SHP77 (cell line): ENCODE results near the gene ULK4.

Experiments used
- DNase-seq, 2 experiments: peaks; one replicate each; lab custom pipeline; 2025; lab: John Stamatoyannopoulos, UW

ULK4 gene

GRCh38 chr3:41220906-41221677 is 740.8 kb downstream of the ULK4 start:
- DNase-seq, result no peak

- DNase-seq, result no peak
These were observed 742.5 kb downstream of the ULK4 start for GRCh38 chr3:41219424-41219823.

- DNase-seq, result no peak
These were observed 744.9 kb downstream of the ULK4 start for GRCh38 chr3:41216993-41217392.

- no peak for DNase-seq
These were observed 745.5 kb downstream of the ULK4 start for GRCh38 chr3:41216422-41216821.

GRCh38 chr3:41213588-41213987 is 748.3 kb downstream of the ULK4 start:
- DNase-seq, result no peak

GRCh38 chr3:41212088-41212487 is 749.8 kb downstream of the ULK4 start:
- DNase-seq, result no peak

- DNase-seq, result no peak
These were observed 750.9 kb downstream of the ULK4 start for GRCh38 chr3:41210966-41211365.

GRCh38 chr3:41209646-41210045 is 752.3 kb downstream of the ULK4 start:
- DNase-seq, result no peak

GRCh38 chr3:41208507-41209220 is 753.2 kb downstream of the ULK4 start:
- no peak for DNase-seq

- DNase-seq, result no peak
These were observed 754.5 kb downstream of the ULK4 start for GRCh38 chr3:41207355-41207754.

GRCh38 chr3:41205591-41205990 is 756.3 kb downstream of the ULK4 start:
- no peak for DNase-seq

GRCh38 chr3:41204369-41204768 is 757.5 kb downstream of the ULK4 start:
- DNase-seq, result no peak

- no peak for DNase-seq
These were observed 759.0 kb downstream of the ULK4 start for GRCh38 chr3:41202834-41203345.

- no peak for DNase-seq
These were observed 759.6 kb downstream of the ULK4 start for GRCh38 chr3:41202075-41202833.

GRCh38 chr3:41200669-41201021 is 761.3 kb downstream of the ULK4 start:
- no peak for DNase-seq

- no peak for DNase-seq
These were observed 761.8 kb downstream of the ULK4 start for GRCh38 chr3:41199866-41200668.

- DNase-seq, result peak; percentile 78 to 79
These were observed 762.7 kb downstream of the ULK4 start, which contains the start of gene CTNNB1 for GRCh38 chr3:41198950-41199865. Gene CTNNB1, plus strand, starts transcription at chr3:41199505. Its CDS starts 24,564 bp downstream, at chr3:41224069.

GRCh38 chr3:41198526-41198925 is 763.4 kb downstream of the ULK4 start:
- peak in 1 of 2 experiments; percentile 21 for DNase-seq

- no peak for DNase-seq
These were observed 763.9 kb downstream of the ULK4 start for GRCh38 chr3:41198046-41198445.
